ENCODE measurements around the gene FRZB.

GRCh38 chr2:182903566-182903965, 37.1 kb upstream of the FRZB start:
- TF ChIP-seq POLR2A (IDR thresholded peaks at IDR 0.05) (no peak), POLR2AphosphoS5 (IDR thresholded peaks at IDR 0.05) (no peak), CTCF (IDR thresholded peaks at IDR 0.05 in 8 of 11, conservative IDR thresholded peaks at IDR 0.05 in 3 of 11) (no peak)

Data from spleen (tissue), 7 donors.